GM19193 (cell line): ENCODE measurements around the gene CAMK2D.

Source experiments
- POLR2A ChIP-seq: IDR thresholded peaks from 4 replicates; pipeline ENCODE4 v1.6.1; 2011; ENCODE audit not compliant: insufficient read depth, insufficient read length; ENCODE audit errors: extremely low read depth

Gene CAMK2D

DNA sequence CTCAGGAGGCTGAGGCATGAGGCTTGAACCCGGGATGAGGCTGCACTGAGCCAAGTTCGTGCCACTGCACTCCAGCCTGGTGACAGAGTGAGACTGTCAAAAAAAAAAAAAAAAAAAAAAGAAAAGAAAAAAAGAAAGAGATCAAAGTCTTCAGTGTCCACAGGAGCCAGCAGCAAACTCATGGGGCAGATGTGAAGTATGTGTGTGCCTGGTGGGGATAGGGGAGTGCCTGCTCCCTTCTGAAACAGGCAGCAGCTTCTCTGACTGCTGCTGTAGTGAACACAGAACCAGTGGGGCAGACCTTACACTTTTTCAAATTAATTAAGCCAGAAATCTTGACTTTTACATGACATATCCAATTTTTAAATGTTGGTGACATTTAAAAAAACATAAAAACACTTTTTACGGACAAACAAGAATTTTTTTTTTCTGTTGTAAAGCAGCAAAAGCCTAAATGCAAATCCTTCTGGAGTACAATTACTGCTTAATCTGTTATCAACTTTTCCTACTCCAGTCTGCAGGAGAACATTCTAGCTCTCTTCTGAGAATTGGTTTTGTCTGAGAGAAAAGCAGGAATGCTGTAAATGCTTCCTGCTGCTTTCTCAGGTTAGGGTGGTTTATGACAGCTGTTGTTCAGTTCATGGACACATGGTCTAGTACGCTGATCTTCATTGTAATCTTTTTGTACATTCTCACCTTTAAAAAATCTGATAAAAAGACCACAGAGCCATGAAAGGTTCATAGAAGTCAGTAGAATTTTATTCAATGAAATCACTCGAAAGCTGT is 311.1 kb downstream of the CAMK2D start:
- no peak for TF ChIP-seq POLR2A

- no peak for TF ChIP-seq POLR2A
Measured at GRCh38 chr4:113449410-113449974, 312.0 kb downstream of the CAMK2D start.

DNA sequence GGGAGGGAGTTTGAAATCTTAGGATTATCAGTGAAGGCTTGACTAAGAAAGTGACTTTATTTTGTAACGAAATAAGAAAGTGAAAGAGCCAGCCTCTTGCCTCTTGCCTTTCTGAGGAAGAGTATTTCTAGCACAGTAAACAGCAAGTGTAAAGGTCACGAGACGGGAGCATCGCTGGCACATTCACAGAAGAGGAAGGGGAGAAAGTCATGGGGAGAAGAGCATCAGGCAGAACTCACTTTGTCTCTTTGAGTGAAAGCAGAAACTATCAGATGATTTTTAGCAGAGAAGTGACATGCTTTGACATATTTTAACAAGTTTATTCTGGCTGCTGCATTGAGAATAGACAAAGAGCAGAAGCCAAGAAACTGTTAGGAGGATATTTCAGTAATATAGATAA is 313.8 kb downstream of the CAMK2D start:
- TF ChIP-seq POLR2A, result no peak

- no peak for TF ChIP-seq POLR2A
Measured at GRCh38 chr4:113447061-113447460, 314.5 kb downstream of the CAMK2D start.

GRCh38 chr4:113446019-113446418 is 315.5 kb downstream of the CAMK2D start:
- no peak for TF ChIP-seq POLR2A

GRCh38 chr4:113445286-113445685 is 316.3 kb downstream of the CAMK2D start:
- TF ChIP-seq POLR2A, result no peak

- no peak for TF ChIP-seq POLR2A
Measured at GRCh38 chr4:113444386-113444785, 317.2 kb downstream of the CAMK2D start.

GRCh38 chr4:113442826-113443225 is 318.7 kb downstream of the CAMK2D start:
- no peak for TF ChIP-seq POLR2A

DNA sequence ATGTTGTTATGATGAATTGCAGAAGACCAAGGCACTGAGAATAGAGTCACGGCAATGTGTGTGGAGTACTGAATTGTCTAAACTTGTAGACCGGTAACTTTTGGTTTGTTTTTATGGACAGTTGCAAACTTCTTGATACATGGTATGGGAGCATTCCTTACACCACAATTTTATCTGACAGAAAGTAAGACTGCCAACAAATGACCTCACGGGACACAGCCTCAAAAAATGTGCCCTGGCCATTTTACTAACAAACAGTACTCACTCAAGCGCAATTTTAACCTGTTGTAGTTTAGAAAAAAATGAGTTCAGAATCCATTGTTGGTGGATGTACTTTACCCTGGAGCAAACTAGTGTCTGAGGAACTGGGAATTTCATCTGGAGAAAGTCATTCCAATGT is 321.2 kb downstream of the CAMK2D start:
- no peak for TF ChIP-seq POLR2A

DNA sequence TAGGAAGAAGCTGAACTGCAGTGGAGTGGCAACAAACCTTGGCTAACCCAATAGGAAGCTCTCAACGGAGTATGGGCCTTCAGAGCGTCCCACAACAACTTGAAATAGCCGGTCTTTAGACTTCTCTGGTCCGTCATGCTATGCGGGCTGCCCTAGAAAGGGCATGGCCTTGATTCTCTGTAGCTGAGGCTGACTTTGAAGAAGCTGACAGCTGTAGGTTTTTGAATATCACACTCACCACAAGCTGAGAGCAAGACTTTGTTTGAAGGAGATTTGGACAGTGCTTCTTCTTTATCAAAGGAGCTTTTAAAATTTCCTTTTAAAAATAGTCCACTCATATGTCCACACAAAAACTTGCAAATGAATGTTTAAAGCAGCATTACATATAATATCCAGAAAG is 322.9 kb downstream of the CAMK2D start:
- TF ChIP-seq POLR2A, result no peak

- TF ChIP-seq POLR2A, result no peak
Measured at GRCh38 chr4:113437129-113437528, 324.4 kb downstream of the CAMK2D start.

DNA sequence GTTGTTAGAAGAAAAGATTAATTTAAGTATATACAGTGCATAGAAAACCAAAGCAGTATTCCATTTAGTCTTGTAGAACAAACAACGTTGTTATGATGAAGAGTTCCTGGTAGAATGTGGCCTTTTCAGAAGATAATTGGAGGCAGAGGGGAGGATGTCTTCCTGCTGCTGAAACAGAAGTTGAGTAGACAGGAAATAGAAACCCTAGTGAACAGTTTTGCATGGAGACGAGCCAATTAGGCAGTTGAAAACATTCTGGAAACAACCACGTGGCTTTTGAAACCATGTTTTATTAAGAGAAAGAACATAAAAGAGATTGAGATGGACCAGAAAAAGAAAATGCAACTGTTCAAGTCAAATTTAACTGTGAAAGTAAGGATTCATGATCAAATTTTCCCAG is 325.2 kb downstream of the CAMK2D start:
- TF ChIP-seq POLR2A, result no peak

- TF ChIP-seq POLR2A, result no peak
Measured at GRCh38 chr4:113435893-113436292, 325.6 kb downstream of the CAMK2D start.

DNA sequence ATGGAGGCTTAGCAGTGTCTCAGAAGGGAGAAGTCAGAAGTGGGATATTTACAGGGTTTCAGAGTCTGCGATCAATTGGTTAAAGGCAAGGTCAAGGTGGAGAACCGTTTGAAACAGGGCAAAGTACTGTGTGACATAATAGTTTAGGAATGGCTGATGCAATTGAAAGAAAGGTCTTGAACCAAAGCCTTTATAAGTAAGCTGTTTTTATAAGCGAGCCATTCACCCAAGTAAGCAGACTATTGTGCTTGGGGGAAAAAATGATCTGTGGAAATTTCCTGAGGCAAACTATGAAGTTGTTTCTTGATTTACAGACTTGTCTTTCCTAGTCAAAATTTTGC is 327.3 kb downstream of the CAMK2D start:
- TF ChIP-seq POLR2A, result no peak

DNA sequence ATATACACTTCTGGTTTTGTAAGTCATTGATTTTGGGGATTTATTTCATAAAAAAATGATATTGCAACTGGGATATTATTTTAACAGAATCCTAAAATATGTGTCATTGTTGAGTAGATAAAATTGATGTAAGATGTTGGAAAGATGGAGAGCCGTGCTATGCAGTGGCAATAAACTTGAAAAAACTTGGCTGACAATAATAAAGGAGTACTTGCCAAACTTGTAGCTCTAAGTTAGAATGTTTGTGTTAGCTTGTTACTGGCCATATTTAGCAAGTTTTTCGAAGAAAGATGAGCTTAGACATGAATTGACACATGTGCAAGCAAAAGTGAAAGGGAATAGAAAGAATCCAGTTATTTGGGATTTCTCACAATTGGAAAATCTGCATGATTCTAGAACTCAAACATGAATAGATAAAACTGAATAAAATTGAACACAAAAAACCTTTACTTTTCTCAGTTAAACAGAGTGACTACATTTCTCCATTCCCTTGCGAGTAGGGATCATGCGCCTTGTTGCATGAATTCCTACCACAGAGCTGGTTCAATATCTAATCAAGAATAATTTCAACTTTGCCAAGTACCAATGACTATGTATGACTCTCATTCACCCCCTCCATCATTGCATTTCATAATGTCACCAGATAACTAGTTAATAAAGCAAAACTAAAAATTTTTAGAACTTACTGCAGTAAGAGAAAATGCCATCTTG is 327.8 kb downstream of the CAMK2D start:
- TF ChIP-seq POLR2A, result no peak

- no peak for TF ChIP-seq POLR2A
Measured at GRCh38 chr4:113433116-113433515, 328.4 kb downstream of the CAMK2D start.
